ENCODE measurements around the gene SEMA6A.

The SEMA6A gene

GRCh38 chr5:116495786-116496357 lies 78.8 kb downstream of the SEMA6A start:
- DNase-seq (ENCODE audit: low read depth), result no peak

GRCh38 chr5:116494784-116495450 lies 79.7 kb downstream of the SEMA6A start:
- DNase-seq (ENCODE audit: low read depth), result no peak

DNA sequence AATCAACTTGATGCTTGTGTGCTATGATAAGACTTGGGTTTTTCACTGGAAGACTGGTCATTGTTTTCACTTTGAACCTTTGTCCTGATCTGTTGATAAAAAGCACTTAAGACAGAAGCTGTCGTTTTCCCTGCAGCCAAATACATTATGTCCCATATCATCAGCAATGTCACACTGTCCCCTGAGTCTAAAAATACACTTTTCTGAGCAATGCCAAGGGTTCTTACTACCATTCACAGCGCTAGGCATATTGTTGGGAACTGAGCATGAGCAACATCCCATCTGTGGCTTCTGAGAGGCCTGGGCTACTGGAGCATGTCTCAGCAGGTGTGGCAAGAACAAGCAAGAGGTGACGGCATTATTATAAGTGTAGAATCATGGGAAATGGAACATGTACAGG lies 81.8 kb downstream of the SEMA6A start:
- no peak for DNase-seq (ENCODE audit: low read depth)

- no peak for DNase-seq (ENCODE audit: low read depth)
Observed at GRCh38 chr5:116492016-116492623, 82.5 kb downstream of the SEMA6A start.

- DNase-seq (ENCODE audit: low read depth), result no peak
Observed at GRCh38 chr5:116488356-116489041, 86.1 kb downstream of the SEMA6A start.

GRCh38 chr5:116487045-116487444 lies 87.6 kb downstream of the SEMA6A start:
- DNase-seq (ENCODE audit: low read depth), result no peak

DNA sequence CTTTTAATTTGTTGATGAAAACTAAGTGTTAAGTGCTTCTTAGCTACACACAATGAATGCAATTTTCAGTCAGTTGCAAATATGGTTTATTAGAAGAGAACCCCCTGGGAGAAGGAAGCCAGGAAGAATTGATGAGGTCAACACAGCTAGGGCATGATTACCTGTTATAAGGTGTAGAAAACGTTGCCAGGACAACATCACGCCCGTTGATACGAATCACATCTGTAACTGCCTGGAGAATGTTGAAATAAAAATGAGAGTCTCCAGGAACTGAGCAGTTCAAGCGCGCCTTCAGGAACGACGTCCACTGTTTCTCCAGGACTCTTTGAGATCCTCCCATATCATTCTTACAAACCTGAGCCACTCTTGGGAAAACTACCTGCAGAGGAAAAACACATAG lies 88.0 kb downstream of the SEMA6A start:
- DNase-seq (ENCODE audit: low read depth), result no peak

GRCh38 chr5:116484645-116485044 lies 90.0 kb downstream of the SEMA6A start:
- no peak for DNase-seq (ENCODE audit: low read depth)

- DNase-seq (ENCODE audit: low read depth), result no peak
Observed at GRCh38 chr5:116482394-116482793, 92.2 kb downstream of the SEMA6A start.

DNA sequence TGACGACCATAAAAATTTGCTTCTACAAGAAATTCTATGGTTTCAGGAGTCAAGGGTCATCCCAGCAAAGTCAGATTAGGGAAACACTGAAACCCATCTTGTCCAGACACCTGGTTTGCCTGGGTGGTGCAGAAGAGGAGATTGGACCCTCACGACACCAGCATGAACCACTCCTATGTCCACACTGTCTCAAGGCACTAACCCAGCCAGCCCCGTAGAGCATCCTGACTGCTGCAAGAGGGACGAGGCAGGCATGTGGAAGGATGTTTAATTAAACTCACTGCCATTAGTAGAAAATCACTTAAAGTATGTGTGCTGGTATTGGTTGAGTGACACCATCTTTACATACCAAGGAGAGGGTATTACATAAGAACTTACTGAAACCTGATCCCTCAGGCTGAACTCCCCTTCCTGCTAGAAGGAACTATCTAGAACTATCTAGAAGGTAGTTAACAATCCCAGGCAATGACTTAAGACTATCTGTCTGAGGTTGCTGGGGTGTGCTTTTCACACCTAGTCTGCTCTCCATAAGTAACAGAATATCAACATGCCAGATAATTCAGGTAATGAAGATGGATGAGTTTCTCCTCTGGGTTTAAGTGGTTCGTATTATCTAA lies 93.6 kb downstream of the SEMA6A start:
- no peak for DNase-seq (ENCODE audit: low read depth)

- DNase-seq (ENCODE audit: low read depth), result no peak
Observed at GRCh38 chr5:116479776-116480675, 94.6 kb downstream of the SEMA6A start.

DNA sequence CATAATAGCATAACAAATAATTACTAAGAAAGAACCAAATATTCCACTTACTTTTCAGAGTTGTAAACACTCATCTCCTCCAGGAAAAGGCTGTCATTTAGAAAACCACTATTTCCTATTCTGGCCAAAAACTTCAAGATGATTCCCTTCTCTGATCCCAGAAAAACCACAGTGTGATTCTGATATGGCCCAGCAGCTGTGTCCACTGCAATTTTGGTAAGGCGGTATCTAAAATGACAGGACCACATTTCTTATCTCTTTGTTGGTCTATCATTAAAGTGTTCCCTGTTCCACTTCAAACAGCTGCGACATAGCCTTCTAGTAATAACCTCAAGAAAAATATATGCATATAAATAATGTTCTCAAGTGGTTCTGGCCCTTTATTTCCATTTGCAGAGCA lies 96.1 kb downstream of the SEMA6A start:
- no peak for DNase-seq (ENCODE audit: low read depth)

DNA sequence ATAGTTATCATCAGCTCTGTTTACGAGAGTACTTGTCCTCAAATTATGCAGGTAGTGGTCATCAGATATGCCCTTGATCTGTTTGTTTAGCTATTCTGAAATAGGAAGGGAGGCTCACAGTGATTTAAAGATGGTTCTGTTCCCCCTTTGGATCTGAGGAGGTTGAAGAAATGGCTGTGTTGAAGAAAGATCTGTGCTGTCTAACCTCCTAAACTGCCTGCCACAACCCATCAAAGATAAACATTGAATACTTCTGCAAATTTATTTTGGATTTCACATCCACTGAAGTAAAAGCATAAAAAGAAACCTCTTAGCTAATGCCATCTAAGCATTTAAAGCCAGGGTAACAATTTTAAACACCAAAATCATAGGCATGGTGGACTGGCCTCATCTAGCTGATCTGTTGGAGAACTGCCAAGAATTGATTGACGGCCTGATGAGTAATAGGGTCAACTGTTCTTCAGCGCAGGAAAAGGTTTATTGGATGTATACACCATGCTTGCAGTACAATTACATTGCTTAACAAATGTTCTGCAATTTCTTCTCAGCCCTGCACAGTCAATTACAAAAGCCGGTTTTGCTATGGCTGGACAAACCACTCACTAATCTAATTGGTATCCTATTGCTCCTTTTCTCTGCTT lies 97.6 kb downstream of the SEMA6A start:
- no peak for DNase-seq (ENCODE audit: low read depth)

DNA sequence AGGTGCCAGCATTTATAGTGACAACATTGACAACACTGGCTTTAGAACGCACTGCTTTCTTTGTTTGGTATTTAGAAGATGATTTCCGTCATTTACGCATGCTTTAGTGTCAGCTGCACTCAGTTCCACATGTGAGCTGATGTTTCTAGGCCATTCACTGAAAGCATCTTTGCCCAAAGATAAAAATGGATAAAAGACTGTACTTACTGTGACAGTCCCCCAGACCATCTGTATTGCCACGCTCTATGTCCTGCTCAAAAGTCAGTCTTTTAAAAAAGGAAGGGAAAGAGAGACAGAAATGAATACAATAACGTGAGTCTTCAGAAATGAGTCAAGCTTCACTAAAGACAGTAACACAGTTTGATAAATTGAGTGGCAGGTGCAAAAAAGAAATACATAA lies 99.3 kb downstream of the SEMA6A start:
- DNase-seq (ENCODE audit: low read depth), result no peak

DNA sequence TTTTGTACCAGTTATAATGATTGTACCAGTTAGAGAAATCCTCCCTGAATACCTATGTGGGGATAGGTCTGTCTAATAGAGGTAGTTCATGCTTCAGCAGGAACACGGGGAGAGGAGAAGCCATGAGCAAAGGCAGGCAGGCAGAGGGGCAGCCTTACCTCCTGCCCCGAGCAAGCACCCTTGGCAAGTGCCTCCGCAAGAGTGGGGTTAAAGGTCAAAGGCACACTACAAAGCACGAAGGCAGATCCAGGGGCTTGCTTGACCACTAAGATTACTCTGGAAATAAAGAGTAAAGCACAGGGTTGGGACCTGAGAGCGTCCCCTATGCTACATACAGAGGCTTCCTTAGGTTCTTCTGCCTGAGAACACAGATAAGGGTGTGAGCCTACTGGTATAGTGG lies 100.9 kb downstream of the SEMA6A start:
- DNase-seq (ENCODE audit: low read depth), result no peak

DNA sequence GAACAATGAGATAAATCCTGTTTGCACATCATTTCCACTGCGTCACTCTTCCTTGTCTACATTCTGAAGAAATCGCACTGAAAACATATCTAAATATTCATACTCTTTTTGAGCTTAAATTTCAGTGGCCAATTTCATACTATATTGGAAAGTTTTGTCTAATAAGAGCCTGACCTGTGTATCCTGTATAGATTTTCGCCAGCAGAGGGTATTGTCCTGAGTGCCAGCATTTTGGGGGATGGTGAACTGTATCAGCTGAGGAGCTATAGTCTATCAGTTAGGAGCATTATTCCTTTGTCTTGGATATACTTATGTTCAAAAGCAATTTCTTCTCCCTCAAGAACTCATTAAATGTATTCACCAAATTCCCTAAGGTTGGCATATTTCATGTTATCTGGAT lies 102.3 kb downstream of the SEMA6A start:
- no peak for DNase-seq (ENCODE audit: low read depth)

- no peak for DNase-seq (ENCODE audit: low read depth)
Observed at GRCh38 chr5:116469631-116470030, 105.0 kb downstream of the SEMA6A start.

- DNase-seq (ENCODE audit: low read depth), result no peak
Observed at GRCh38 chr5:116468583-116468982, 106.0 kb downstream of the SEMA6A start.

DNA sequence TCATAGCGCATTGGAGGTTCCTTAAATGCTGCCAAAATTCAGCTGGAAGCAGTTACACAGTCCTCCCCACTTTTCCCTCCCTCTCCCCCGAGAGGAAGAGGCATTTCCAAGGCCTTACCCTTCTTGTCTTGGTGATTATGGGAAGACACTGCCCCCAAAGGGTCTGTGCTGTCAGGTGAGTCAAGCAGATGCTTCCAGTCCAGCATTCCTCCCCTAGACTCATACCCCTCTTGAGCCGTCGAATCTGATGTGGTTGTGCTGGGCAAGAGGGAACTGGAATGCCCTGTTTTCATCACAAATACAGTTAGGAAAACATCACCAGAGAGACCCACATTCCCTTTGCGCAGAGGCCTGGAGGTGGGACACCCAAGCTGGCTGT lies 107.2 kb downstream of the SEMA6A start:
- no peak for DNase-seq (ENCODE audit: low read depth)

DNA sequence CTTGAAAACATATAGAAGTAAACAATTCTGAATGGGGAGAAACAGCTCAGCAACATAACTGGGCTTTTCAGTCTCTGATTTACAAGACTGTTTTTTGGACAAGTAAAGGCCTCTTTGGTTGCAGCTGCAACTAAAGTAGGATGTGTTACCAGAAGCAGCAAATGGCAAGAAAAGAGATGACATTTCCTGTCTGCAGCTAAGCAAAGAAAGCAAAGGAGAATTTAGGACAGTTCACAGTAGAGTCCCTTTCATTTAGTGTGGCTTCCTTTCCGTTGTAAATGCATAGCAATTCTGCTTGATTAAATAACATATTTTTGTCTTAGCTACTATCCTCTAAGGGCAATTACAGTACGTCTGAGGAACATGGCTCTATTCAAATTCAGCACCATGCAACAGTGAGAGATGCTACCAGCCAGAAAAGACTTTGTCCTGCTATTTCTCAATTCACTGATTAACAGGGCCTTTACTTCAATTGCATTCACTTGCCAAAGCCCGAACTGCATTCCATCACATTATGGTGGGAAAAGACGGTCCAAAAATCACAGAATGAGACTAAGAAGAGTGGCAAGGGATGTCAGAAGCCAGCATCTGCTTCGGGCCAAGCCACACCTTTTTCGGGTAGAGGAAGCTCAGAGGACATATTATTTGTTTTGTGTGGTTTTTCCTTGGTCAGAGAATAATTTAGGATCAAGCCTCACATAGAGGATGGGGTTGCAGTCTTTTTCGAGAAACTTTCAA lies 107.7 kb downstream of the SEMA6A start:
- DNase-seq (ENCODE audit: low read depth), result no peak

DNA sequence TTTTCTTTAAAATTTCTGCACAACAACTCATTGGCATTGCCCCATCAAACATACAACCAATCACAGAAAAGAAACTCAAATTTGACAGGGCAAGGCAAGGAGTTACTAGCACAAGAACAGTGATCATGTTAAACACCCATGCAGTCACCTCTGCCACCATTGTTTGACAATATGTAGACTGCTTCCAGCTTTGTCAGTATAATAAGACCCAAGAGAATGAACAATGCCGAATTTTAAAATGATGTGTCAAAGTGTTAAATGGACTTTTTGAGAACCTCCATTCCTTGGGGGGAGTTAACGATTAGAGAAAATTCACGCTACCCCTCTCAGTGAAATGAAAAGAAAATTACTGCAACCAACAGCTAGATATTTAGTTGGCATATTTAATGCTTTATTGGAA lies 109.2 kb downstream of the SEMA6A start:
- no peak for DNase-seq (ENCODE audit: low read depth)

All from activated T-cell treated with anti-CD3 and anti-CD28 coated beads for 24 hours (primary cell).